Uterus (tissue), 2 donors: ENCODE results near the gene SH3BP5.

Experiments used
- POLR2A ChIP-seq, 2 donors: fragments of 450-650 bp; IDR thresholded peaks; one replicate each; pipeline ENCODE4 v1.6.1; 2016; ENCODE audit warnings: antibody characterized with exemption in 2 of 2, mild to moderate bottlenecking in 1 of 2, moderate library complexity in 1 of 2
- TF ChIP-seq, protein P1 (sequence below), 4 experiments: fragments of 200-600 bp in 2 of 4; fragments of 450-650 bp in 2 of 4; sonication (generic) in 2 of 4; IDR thresholded peaks; one replicate each; pipeline ENCODE4 v1.5.1; 2016 to 2019; ENCODE audit warnings: antibody characterized with exemption in 4 of 4, mild to moderate bottlenecking in 2 of 4, moderate library complexity in 1 of 4

DNA sequence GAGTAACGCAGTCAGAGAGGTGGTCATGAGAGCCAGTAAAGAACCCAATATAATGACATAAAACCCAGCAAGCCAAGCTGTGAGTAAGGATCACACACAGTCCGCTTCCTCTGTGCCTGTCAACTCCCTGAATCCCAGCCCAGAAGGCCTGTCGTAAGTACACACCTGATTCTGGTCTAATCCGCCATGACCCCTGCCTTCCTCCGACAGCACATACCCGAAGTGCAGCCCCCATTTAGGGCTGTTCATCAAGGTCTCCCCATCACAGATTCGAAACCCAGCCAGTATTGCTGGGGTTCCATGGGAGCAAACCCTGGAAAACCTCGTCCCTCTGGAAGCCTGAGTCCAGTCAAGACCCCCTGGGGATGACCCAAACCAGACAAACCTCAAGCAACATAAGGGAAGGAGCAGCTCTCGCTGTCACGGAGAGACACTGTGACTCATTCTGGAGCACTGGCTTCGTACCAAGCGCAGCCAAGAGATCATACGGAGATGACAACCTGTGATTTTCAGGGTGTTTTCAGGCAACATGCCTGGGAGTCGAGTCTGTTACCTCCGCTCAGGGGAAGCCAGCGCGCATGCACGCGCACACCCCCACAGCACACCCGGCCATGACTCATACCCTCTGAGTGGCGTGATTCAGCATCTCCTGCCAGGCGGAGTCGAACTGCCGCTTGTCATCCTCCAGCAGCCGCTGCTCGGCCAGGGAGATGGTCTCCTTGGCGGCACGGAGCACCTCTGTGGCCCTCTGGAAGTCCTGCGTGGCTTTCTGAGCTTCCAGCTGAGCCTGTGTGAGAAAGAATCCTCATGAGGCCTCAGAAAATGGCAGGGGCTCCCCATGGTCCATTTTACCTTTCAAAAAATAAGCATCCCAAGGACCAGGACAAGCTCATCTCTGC lies 63.0 kb downstream of the SH3BP5 start:
- TF ChIP-seq, protein P1, sequence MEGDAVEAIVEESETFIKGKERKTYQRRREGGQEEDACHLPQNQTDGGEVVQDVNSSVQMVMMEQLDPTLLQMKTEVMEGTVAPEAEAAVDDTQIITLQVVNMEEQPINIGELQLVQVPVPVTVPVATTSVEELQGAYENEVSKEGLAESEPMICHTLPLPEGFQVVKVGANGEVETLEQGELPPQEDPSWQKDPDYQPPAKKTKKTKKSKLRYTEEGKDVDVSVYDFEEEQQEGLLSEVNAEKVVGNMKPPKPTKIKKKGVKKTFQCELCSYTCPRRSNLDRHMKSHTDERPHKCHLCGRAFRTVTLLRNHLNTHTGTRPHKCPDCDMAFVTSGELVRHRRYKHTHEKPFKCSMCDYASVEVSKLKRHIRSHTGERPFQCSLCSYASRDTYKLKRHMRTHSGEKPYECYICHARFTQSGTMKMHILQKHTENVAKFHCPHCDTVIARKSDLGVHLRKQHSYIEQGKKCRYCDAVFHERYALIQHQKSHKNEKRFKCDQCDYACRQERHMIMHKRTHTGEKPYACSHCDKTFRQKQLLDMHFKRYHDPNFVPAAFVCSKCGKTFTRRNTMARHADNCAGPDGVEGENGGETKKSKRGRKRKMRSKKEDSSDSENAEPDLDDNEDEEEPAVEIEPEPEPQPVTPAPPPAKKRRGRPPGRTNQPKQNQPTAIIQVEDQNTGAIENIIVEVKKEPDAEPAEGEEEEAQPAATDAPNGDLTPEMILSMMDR (IDR thresholded peaks at IDR 0.05), result peak in 2 of 4 experiments; percentile 14 to 16
- peak; percentile 64 to 67 for TF ChIP-seq POLR2A (IDR thresholded peaks at IDR 0.05)
